OCI-LY7 (cell line): ENCODE data around the gene OGDHL. TPM values are rescaled to one million over a fixed set of nuclear protein-coding genes. Genes with fewer than 3 reads are reported as not detected.

ENCODE experiments used
- BruUV-seq: library from RNA; stranded (reverse); fragments of 400-500 nt; replicated peaks from 2 replicates; lab custom pipeline; 2021; lab: Mats Ljungman, UMichigan
- CTCF ChIA-PET: fragments of 300-600 bp; sonication (Branson Sonifier 250); formaldehyde crosslinking; loops from one replicate; lab custom pipeline; 2022; ENCODE audit warnings: antibody characterized with exemption; ENCODE audit not compliant: unreplicated experiment; lab: Charles Lee
- POLR2A ChIA-PET: fragments of 300-600 bp; sonication (Branson Sonifier 250); formaldehyde crosslinking; loops from one replicate; lab custom pipeline; 2022; ENCODE audit warnings: antibody characterized with exemption; lab: Charles Lee
- DNase-seq: peaks from one replicate; pipeline ENCODE4 v3.0.0-alpha.2; 2015; ENCODE audit warnings: low spot score
- H2AFZ ChIP-seq: fragments of 200-600 bp; sonication (generic), shearing (Covaris generic); 2 replicates; pipeline ENCODE4 v1.6.1; 2014; ENCODE audit warnings: mild to moderate bottlenecking, antibody characterized with exemption, low read length, moderate library complexity
- H3K27ac ChIP-seq: fragments of 200-600 bp; sonication (generic); 2 replicates; pipeline ENCODE4 v1.5.1; 2014; ENCODE audit warnings: mixed run types, low read depth, mild to moderate bottlenecking, moderate library complexity, low read length, inconsistent platforms; ENCODE audit not compliant: poor library complexity, severe bottlenecking
- H3K36me3 ChIP-seq: fragments of 200-600 bp; sonication (generic); 2 replicates; pipeline ENCODE4 v1.6.1; 2014; ENCODE audit warnings: mild to moderate bottlenecking, antibody characterized with exemption, low read length, moderate library complexity, mixed read lengths; ENCODE audit not compliant: insufficient read depth
- H3K4me1 ChIP-seq: fragments of 200-600 bp; sonication (generic); 2 replicates; pipeline ENCODE4 v1.5.1; 2014; ENCODE audit warnings: mild to moderate bottlenecking, low read length; ENCODE audit not compliant: insufficient read depth, poor library complexity, severe bottlenecking
- H3K4me2 ChIP-seq: fragments of 200-600 bp; sonication (generic); 2 replicates; pipeline ENCODE4 v1.6.1; 2014; ENCODE audit warnings: mild to moderate bottlenecking, low read length
- H3K4me3 ChIP-seq: fragments of 200-600 bp; sonication (generic); 2 replicates; pipeline ENCODE4 v1.5.1; 2014; ENCODE audit warnings: mild to moderate bottlenecking, low read depth, low read length; ENCODE audit not compliant: poor library complexity, severe bottlenecking
- H3K79me2 ChIP-seq: fragments of 200-600 bp; sonication (generic); 2 replicates; pipeline ENCODE4 v1.6.1; 2016; ENCODE audit warnings: low read depth, mild to moderate bottlenecking, low read length, moderate library complexity, mixed read lengths; ENCODE audit not compliant: insufficient read depth
- H3K9me2 ChIP-seq: fragments of 200-600 bp; sonication (generic); 2 replicates; pipeline ENCODE4 v1.6.1; 2016; ENCODE audit warnings: mild to moderate bottlenecking, low read length, mixed read lengths; ENCODE audit not compliant: insufficient read depth
- H3K9me3 ChIP-seq: fragments of 200-600 bp; sonication (generic); 2 replicates; pipeline ENCODE4 v1.6.1; 2014; ENCODE audit warnings: mild to moderate bottlenecking, mixed run types, low read length, mixed read lengths
- H4K20me1 ChIP-seq: fragments of 200-600 bp; sonication (generic); 2 replicates; pipeline ENCODE4 v1.6.1; 2014; ENCODE audit warnings: mild to moderate bottlenecking, antibody characterized with exemption, low read length, moderate library complexity, mixed read lengths; ENCODE audit not compliant: insufficient read depth
- CTCF ChIP-seq: fragments of 200-600 bp; sonication (generic); conservative IDR thresholded peaks from 2 replicates; pipeline ENCODE4 v1.5.1; 2014; ENCODE audit warnings: mild to moderate bottlenecking, antibody characterized with exemption, low read length, moderate library complexity, mixed read lengths
- EZH2phosphoT487 ChIP-seq: fragments of 200-600 bp; sonication (generic); IDR thresholded peaks from 2 replicates; pipeline ENCODE4 v1.6.1; 2018; ENCODE audit warnings: low read depth, borderline replicate concordance, mild to moderate bottlenecking, mixed run types, antibody characterized with exemption, low read length, moderate library complexity, mixed read lengths
- intact Hi-C: fragments of 100-400 bp; cut with micrococcal nuclease; formaldehyde crosslinking; loops from one replicate; pipeline ENCODE4 v1.10.0; 2022; ENCODE audit not compliant: unreplicated experiment
- total RNA-seq, 2 experiments: library from RNA; depleted of rRNA in 1 of 2; stranded (reverse); fragments of >200 nt in 1 of 2; shearing (Covaris generic) in 1 of 2; gene quantifications; 2 replicates each; pipeline ENCODE4 v1.2.3, GENCODE V29; 2014 to 2022

OGDHL gene
- total RNA-seq, 2 experiments from 2014 or later: 0.23 TPM; not detected in 1

GRCh38 chr10:49689882-49690510, 72.1 kb downstream of the OGDHL start:
- no peaks in the 10 kb centered on the region for H4K20me1 ChIP-seq
- H3K36me3 ChIP-seq: no peaks in the 10 kb centered on the region
- no peak for TF ChIP-seq CTCF
- no peak for TF ChIP-seq EZH2phosphoT487
- POLR2A ChIA-PET: interaction anchor here (0.5 kb wide), 1 partner anchor 73 kb away, joined by 4 read pairs; no protein-coding TSS in a partner anchor
- H3K4me3 ChIP-seq: no peak overlapping the region
- intact Hi-C loops: no loop called here
- no peaks in the 10 kb centered on the region for H3K9me3 ChIP-seq
- no peak for DNase-seq
- no peaks in the 10 kb centered on the region for H3K79me2 ChIP-seq
- H3K4me2 ChIP-seq: no peak overlapping the region
- no peak overlapping the region for H2AFZ ChIP-seq
- H3K4me1 ChIP-seq: no peaks in the 10 kb centered on the region
- CTCF ChIA-PET: no interaction called here
- BruUV-seq: no TSS peak
- H3K9me2 ChIP-seq: no peaks in the 10 kb centered on the region
- no peak overlapping the region for H3K27ac ChIP-seq

GRCh38 chr10:49688920-49689319, 73.2 kb downstream of the OGDHL start:
- Histone ChIP-seq H3K27ac (no peak overlapping the region), H2AFZ (no peak overlapping the region), H3K4me1 (no peaks in the 10 kb centered on the region), H3K36me3 (no peaks in the 10 kb centered on the region), H3K79me2 (no peaks in the 10 kb centered on the region), H3K4me3 (no peak overlapping the region), H3K9me2 (no peaks in the 10 kb centered on the region), H3K4me2 (no peak overlapping the region), H4K20me1 (no peaks in the 10 kb centered on the region), H3K9me3 (no peaks in the 10 kb centered on the region)
- BruUV-seq: no TSS peak
- intact Hi-C loops: no loop called here
- no peak for DNase-seq
- ChIA-PET POLR2A (no interaction called here), CTCF (no interaction called here)
- TF ChIP-seq EZH2phosphoT487 (no peak), CTCF (no peak)

GRCh38 chr10:49688261-49688846, 73.8 kb downstream of the OGDHL start:
- ChIA-PET CTCF (no interaction called here), POLR2A (no interaction called here)
- Histone ChIP-seq H3K79me2 (no peaks in the 10 kb centered on the region), H3K4me3 (no peak overlapping the region), H3K27ac (no peak overlapping the region), H4K20me1 (no peaks in the 10 kb centered on the region), H3K9me3 (no peaks in the 10 kb centered on the region), H3K4me1 (no peaks in the 10 kb centered on the region), H3K9me2 (no peaks in the 10 kb centered on the region), H3K36me3 (no peaks in the 10 kb centered on the region), H2AFZ (no peak overlapping the region), H3K4me2 (no peak overlapping the region)
- no peak for TF ChIP-seq CTCF
- no peak for TF ChIP-seq EZH2phosphoT487
- intact Hi-C loops: no loop called here
- no TSS peak for BruUV-seq
- no peak for DNase-seq
